Mucosa of rectum (tissue), 2 donors: ENCODE data around the gene KCNS1.

Experiments
- H3K27ac ChIP-seq, 2 donors: one replicate each; pipeline ENCODE4 v1.7.0; 2013; ENCODE audit warnings: inconsistent platforms in 2 of 2, low read depth in 2 of 2, low read length in 2 of 2
- H3K27me3 ChIP-seq, 2 donors: one replicate each; pipeline ENCODE4 v1.7.0; 2013; ENCODE audit warnings: low read length in 2 of 2; ENCODE audit not compliant: control insufficient read depth in 2 of 2, insufficient read depth in 2 of 2
- H3K36me3 ChIP-seq, 2 donors: one replicate each; pipeline ENCODE4 v1.7.0; 2013; ENCODE audit warnings: low read length in 2 of 2; ENCODE audit not compliant: control insufficient read depth in 2 of 2, insufficient read depth in 2 of 2
- H3K4me1 ChIP-seq, 2 donors: one replicate each; pipeline ENCODE4 v1.7.0; 2013; ENCODE audit warnings: low read length in 2 of 2, mild to moderate bottlenecking in 1 of 2; ENCODE audit not compliant: control insufficient read depth in 2 of 2, insufficient read depth in 2 of 2
- H3K4me3 ChIP-seq, 2 donors: one replicate each; pipeline ENCODE4 v1.7.0; 2013; ENCODE audit warnings: low read length in 2 of 2
- H3K9ac ChIP-seq, 2 donors: one replicate each; pipeline ENCODE4 v1.7.0; 2013; ENCODE audit warnings: low read length in 2 of 2, low read depth in 1 of 2, mild to moderate bottlenecking in 1 of 2
- H3K9me3 ChIP-seq, 2 donors: one replicate each; pipeline ENCODE4 v1.7.0; 2013; ENCODE audit warnings: low read length in 2 of 2; ENCODE audit not compliant: control insufficient read depth in 2 of 2
- donor health status: healthy.
- donor health status: Normal muscosa, but diverticular disease.

KCNS1 gene

GRCh38 chr20:45053430-45054351, 47.2 kb downstream of the KCNS1 start:
- H3K4me1 ChIP-seq = peaks cover 0 to 7% of the 10 kb centered on the region in 2 donors
- no peaks in the 10 kb centered on the region for H3K9me3 ChIP-seq
- no peak overlapping the region for H3K4me3 ChIP-seq
- H3K27me3 ChIP-seq = no peaks in the 10 kb centered on the region
- H3K36me3 ChIP-seq = peaks cover 6 to 24% of the 10 kb centered on the region in 2 donors
- H3K9ac ChIP-seq = no peak overlapping the region
- H3K27ac ChIP-seq = peak overlapping the region in 1 of 2 donors; percentile 10

DNA sequence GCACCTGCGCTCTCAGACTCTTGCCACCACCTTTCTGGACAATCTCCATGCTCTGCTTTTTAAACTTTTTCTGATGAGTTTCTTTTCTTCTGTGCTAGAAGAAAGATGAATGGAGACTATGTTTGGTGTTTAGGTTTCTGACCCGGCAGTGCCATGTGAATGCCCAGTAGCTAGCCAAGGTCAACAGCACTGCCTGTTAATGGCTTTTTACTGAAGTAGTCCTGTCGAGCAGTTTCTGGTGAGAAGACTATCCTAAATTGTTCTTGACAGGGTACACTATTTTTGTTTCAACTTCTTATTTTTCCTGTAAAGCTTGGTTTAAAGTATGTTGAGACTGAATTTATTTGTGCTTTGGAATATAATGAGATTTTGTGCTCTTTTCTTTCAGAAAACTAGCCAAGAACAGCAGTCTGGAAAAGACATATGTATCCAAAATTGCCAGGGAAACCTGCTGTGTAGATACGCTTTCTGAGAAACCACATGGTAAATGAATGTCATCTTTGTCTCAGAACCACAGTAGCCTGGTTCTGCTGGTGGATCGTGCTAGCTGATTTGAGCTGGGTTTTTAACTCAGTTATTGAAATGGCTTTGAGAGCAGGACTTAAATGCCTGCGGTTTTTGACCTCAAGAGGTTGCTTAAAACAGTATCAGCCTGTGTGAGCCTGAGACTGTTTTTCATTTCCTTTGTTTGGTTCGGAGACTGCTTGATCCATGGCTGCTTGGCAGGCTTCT, 48.1 kb downstream of the KCNS1 start:
- peak overlapping the region in 1 of 2 donors; percentile 33 for H3K27ac ChIP-seq
- no peak overlapping the region for H3K9ac ChIP-seq
- no peaks in the 10 kb centered on the region for H3K9me3 ChIP-seq
- peaks cover 6 to 24% of the 10 kb centered on the region in 2 donors for H3K36me3 ChIP-seq
- H3K4me1 ChIP-seq = peaks cover 0 to 7% of the 10 kb centered on the region in 2 donors
- H3K27me3 ChIP-seq = no peaks in the 10 kb centered on the region
- no peak overlapping the region for H3K4me3 ChIP-seq

- Histone ChIP-seq H3K4me1 (peaks cover 0 to 7% of the 10 kb centered on the region in 2 donors), H3K36me3 (peaks cover 0 to 14% of the 10 kb centered on the region in 2 donors), H3K27ac (no peak overlapping the region)
Observed at GRCh38 chr20:45051204-45052060, 49.5 kb downstream of the KCNS1 start.

GRCh38 chr20:45049904-45050471, 50.9 kb downstream of the KCNS1 start:
- Histone ChIP-seq H3K27ac (no peak overlapping the region), H3K9me3 (no peaks in the 10 kb centered on the region), H3K36me3 (peaks cover 0 to 11% of the 10 kb centered on the region in 2 donors), H3K4me1 (peaks cover 0 to 7% of the 10 kb centered on the region in 2 donors), H3K4me3 (no peak overlapping the region), H3K9ac (no peak overlapping the region), H3K27me3 (no peaks in the 10 kb centered on the region)

More at GRCh38 chr20:45051204-45052060, 49.5 kb downstream of the KCNS1 start:
- Histone ChIP-seq H3K27me3 (no peaks in the 10 kb centered on the region), H3K9me3 (no peaks in the 10 kb centered on the region), H3K4me3 (no peak overlapping the region), H3K9ac (no peak overlapping the region)

DNA sequence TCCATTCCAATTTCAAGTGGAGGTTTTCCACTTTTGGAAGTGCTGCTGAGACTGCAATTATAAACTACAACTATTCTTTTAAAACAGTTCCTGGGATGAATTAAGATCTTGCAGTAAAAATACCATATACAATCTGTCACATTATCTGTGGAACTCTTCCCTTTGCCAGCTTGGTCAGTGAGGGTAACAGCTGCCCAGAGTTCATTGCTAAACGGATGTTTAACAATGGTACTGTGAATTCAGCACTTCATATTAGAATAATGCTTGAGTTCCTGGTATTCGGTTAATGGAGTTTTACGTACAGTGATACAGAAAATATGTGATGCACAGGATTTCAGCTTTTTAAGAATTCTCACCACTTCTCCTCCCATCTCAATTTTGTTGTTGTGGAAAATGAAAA, 51.5 kb downstream of the KCNS1 start:
- Histone ChIP-seq H3K27me3 (no peaks in the 10 kb centered on the region), H3K9ac (no peak overlapping the region), H3K27ac (no peak overlapping the region), H3K9me3 (no peaks in the 10 kb centered on the region), H3K36me3 (peaks cover 0 to 8% of the 10 kb centered on the region in 2 donors), H3K4me1 (peaks cover 0 to 5% of the 10 kb centered on the region in 2 donors), H3K4me3 (no peak overlapping the region)

- Histone ChIP-seq H3K9me3 (no peaks in the 10 kb centered on the region), H3K4me3 (no peak overlapping the region), H3K9ac (no peak overlapping the region), H3K36me3 (no peaks in the 10 kb centered on the region), H3K4me1 (peaks cover 0 to 5% of the 10 kb centered on the region in 2 donors), H3K27ac (no peak overlapping the region), H3K27me3 (no peaks in the 10 kb centered on the region)
Observed at GRCh38 chr20:45047581-45048119, 53.3 kb downstream of the KCNS1 start.

DNA sequence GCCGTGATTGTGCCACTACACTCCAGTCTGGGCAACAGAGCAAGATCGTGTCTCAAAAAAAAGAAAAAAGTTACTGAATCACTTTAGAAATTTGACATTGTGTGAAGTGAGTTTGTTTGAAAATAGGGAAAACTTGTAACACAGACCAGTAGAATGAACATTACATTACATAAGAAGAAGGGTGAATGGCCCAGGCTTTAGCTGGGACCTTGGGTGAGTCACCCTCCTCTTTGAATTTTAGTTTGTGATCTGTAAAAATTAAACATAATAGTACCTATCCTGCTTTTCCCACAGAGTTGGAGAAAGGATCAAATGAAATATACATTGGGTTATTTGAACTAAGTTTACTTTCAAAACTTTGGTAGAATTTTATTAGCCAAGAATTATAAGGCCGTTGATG, 56.3 kb downstream of the KCNS1 start:
- H3K4me1 ChIP-seq = peaks cover 5 to 8% of the 10 kb centered on the region in 2 donors
- no peaks in the 10 kb centered on the region for H3K36me3 ChIP-seq
- no peak overlapping the region for H3K9ac ChIP-seq
- no peak overlapping the region for H3K27ac ChIP-seq
- no peaks in the 10 kb centered on the region for H3K9me3 ChIP-seq
- no peak overlapping the region for H3K4me3 ChIP-seq
- H3K27me3 ChIP-seq = no peaks in the 10 kb centered on the region

GRCh38 chr20:45044084-45044573, 56.8 kb downstream of the KCNS1 start:
- no peak overlapping the region for H3K4me3 ChIP-seq
- H3K9me3 ChIP-seq = no peaks in the 10 kb centered on the region
- H3K36me3 ChIP-seq = no peaks in the 10 kb centered on the region
- no peak overlapping the region for H3K9ac ChIP-seq
- H3K4me1 ChIP-seq = peaks cover 5 to 8% of the 10 kb centered on the region in 2 donors
- H3K27ac ChIP-seq = no peak overlapping the region
- H3K27me3 ChIP-seq = no peaks in the 10 kb centered on the region

DNA sequence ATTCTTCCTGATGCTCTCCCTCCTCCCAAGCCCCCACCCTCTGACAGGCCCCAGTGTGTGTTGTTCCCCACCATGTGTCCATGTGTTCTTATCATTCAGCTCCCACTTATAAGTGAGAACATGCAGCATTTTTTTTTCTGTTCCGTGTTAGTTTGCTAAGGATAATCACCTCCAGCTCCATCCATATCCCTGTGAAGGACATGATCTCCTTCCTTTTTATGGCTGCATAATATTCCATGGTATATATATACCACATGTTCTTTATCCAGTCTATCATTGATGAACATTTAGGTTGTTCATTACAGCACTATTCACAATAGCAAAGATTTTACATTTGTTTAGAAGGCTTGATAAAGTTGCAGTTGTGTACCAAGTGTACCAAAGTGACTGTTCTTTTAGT, 57.9 kb downstream of the KCNS1 start:
- no peaks in the 10 kb centered on the region for H3K27me3 ChIP-seq
- no peaks in the 10 kb centered on the region for H3K9me3 ChIP-seq
- peaks cover 5 to 8% of the 10 kb centered on the region in 2 donors for H3K4me1 ChIP-seq
- H3K36me3 ChIP-seq = no peaks in the 10 kb centered on the region
- no peak overlapping the region for H3K4me3 ChIP-seq
- no peak overlapping the region for H3K9ac ChIP-seq
- no peak overlapping the region for H3K27ac ChIP-seq
